ENCODE measurements around the gene AIP. TPM values are rescaled to one million over a fixed set of nuclear protein-coding genes. Genes with fewer than 3 reads are reported as not detected.

The AIP gene
- total RNA-seq, 1 experiment from 2014 or later, result 35.6 TPM

DNA sequence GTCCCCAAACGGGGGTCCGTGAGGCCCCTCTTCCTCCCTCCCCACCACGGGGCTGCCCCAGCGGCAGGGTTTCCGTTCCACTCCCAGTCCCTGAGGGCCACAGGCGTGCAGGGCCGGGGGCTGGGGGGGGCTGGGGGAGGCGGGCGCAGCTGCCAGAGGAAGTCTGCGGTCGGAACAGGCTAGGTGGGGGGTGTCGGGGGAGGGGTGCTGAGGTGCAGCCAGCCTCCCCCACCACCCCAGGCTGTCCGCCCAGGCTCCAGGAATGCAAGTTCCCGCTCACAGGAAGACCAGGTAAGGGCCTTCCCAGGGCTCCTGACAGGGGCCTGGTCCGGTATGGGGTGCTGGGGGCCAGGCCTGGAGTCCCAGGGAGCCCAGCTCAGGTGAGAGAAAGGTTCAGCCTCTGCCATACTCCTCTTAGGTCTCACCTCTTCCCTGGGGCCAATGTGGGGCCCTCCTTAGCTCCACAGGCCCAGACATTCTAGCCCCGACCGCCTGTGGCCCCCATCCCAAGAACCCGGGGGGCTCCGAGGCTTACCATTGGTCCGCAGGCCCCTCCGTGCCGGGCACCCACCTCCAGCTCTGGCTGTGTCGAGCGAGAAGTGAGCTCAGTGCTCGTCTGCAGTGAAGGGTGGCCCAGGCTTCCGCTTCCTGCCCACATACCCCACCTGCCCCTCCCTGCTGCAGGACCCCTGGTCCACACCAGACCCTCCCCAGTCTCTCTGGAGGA lies 45.6 kb upstream of the AIP start, which contains the start of gene PTPRCAP:
Gene PTPRCAP, minus strand, starts transcription at position 601 of the 727 bp plus-strand sequence. Its CDS starts 63 bp downstream, at position 538.
- no peak within 1 kb of the TSS for H4K91ac ChIP-seq (ENCODE audit: insufficient read length, low read depth, low read length)
- H2BK20ac ChIP-seq (ENCODE audit: low read depth, low read length, poor library complexity, severe bottlenecking), result no peak within 1 kb of the TSS
- H2BK15ac ChIP-seq (ENCODE audit: low read depth, low read length), result no peak within 1 kb of the TSS
- no peak for DNase-seq
- H4K5ac ChIP-seq (ENCODE audit: insufficient read length, low read depth, low read length), result no peak within 1 kb of the TSS
- H2AK5ac ChIP-seq (ENCODE audit: insufficient read length, low read length), result no peak within 1 kb of the TSS
- H3K18ac ChIP-seq (ENCODE audit: insufficient read length, low read depth, low read length), result peak within 1 kb of the TSS; percentile 15
- H3K9me3 Mint-ChIP-seq, result no peaks in the 10 kb centered on the region
- H3K56ac ChIP-seq (ENCODE audit: insufficient read length, low read depth, low read length), result no peak within 1 kb of the TSS
- WGBS (ENCODE audit: extremely low coverage, insufficient read length, low lambda C conversion rate), result no CpG with 5 or more reads among the region's 26 CpGs
- no peaks in the 10 kb centered on the region for H4K20me1 ChIP-seq (ENCODE audit: control insufficient read depth, insufficient read depth, insufficient read length)
- no peaks in the 10 kb centered on the region; the same call in 1 of the 2 replicates for H3K4me1 ChIP-seq (ENCODE audit: insufficient read depth, low read length)
- no peak within 1 kb of the TSS for H3K4ac ChIP-seq (ENCODE audit: low read depth, low read length)
- H3K9me3 ChIP-seq (ENCODE audit: control insufficient read depth, low read depth, low read length), result no peaks in the 10 kb centered on the region
- no peaks in the 10 kb centered on the region for H3K79me1 ChIP-seq (ENCODE audit: insufficient read depth, low read depth, low read length, poor library complexity, severe bottlenecking)
- H4K8ac ChIP-seq (replicated peaks; ENCODE audit: insufficient read length, low read depth, low read length), result no peak within 1 kb of the TSS
- H3K27me3 Mint-ChIP-seq (ENCODE audit: low read depth), result no peaks in the 10 kb centered on the region; the same call in 1 of the 2 replicates
- no peak within 1 kb of the TSS for H3T11ph ChIP-seq (ENCODE audit: low read length)
- H2AFZ ChIP-seq (ENCODE audit: low read length), result no peak within 1 kb of the TSS
- no peak within 1 kb of the TSS for H2BK12ac ChIP-seq (ENCODE audit: insufficient read length, low read depth, low read length)
- peak within 1 kb of the TSS; percentile 6 for H3K27ac ChIP-seq (ENCODE audit: insufficient read length, low read depth, low read length)
- H3K36me3 Mint-ChIP-seq (ENCODE audit: insufficient read depth in 1 of 3, low read depth in 3 of 3), result peaks cover 11 to 51% (median 48%) of the 10 kb centered on the region in 3 experiments; a peak in 6 of 7 replicates
- H3K27me3 ChIP-seq (ENCODE audit: insufficient read depth, low read length), result no peaks in the 10 kb centered on the region
- no peaks in the 10 kb centered on the region for H3K23me2 ChIP-seq (ENCODE audit: insufficient read length, low read depth, low read length, poor library complexity, severe bottlenecking)
- H3K27ac Mint-ChIP-seq, result peak within 1 kb of the TSS; percentile 35 to 78 (median 69); a peak in 5 of 7 replicates
- H3K23ac ChIP-seq (ENCODE audit: insufficient read length, low read depth, low read length), result no peak within 1 kb of the TSS
- H3K14ac ChIP-seq (ENCODE audit: insufficient read depth, low read length), result peak within 1 kb of the TSS; percentile 20; the same call in 1 of the 2 replicates
- no peak within 1 kb of the TSS for H2BK120ac ChIP-seq (ENCODE audit: low read depth, low read length, poor library complexity, severe bottlenecking)
- TF ChIP-seq, protein P1, sequence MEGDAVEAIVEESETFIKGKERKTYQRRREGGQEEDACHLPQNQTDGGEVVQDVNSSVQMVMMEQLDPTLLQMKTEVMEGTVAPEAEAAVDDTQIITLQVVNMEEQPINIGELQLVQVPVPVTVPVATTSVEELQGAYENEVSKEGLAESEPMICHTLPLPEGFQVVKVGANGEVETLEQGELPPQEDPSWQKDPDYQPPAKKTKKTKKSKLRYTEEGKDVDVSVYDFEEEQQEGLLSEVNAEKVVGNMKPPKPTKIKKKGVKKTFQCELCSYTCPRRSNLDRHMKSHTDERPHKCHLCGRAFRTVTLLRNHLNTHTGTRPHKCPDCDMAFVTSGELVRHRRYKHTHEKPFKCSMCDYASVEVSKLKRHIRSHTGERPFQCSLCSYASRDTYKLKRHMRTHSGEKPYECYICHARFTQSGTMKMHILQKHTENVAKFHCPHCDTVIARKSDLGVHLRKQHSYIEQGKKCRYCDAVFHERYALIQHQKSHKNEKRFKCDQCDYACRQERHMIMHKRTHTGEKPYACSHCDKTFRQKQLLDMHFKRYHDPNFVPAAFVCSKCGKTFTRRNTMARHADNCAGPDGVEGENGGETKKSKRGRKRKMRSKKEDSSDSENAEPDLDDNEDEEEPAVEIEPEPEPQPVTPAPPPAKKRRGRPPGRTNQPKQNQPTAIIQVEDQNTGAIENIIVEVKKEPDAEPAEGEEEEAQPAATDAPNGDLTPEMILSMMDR (conservative IDR thresholded peaks at IDR 0.05), result no peak
- H2BK5ac ChIP-seq (ENCODE audit: insufficient read length, low read length), result no peak within 1 kb of the TSS
- no peak within 1 kb of the TSS for H3K4me2 ChIP-seq (ENCODE audit: insufficient read depth, insufficient read length, low read length)
- H3K4me1 Mint-ChIP-seq, result peaks cover 4 to 10% of the 10 kb centered on the region in 2 experiments
- peak within 1 kb of the TSS in 1 of 2 experiments; percentile 32; a peak in 1 of 5 replicates for H3K4me3 Mint-ChIP-seq
- H3K79me2 ChIP-seq (ENCODE audit: insufficient read depth, low read length), result no peaks in the 10 kb centered on the region
- H3K9ac ChIP-seq (ENCODE audit: extremely low read depth, insufficient read length, low read length), result no peak within 1 kb of the TSS

Measured in H9 (cell line).